Vagina (tissue), 2 donors: ENCODE data around the gene CCDC200.
"Not testable (repeated sequence)": the region's sequence is repeated elsewhere in the genome, so short reads cannot be mapped to it uniquely, and the experiment has no call there.

Experiments
- POLR2A ChIP-seq, 2 donors: fragments of 450-650 bp; IDR thresholded peaks; one replicate each; pipeline ENCODE4 v1.6.1; 2017; ENCODE audit warnings: antibody characterized with exemption in 2 of 2, mild to moderate bottlenecking in 2 of 2, moderate library complexity in 2 of 2
- POLR2AphosphoS5 ChIP-seq, 2 donors: sonication (generic); formaldehyde crosslinking; IDR thresholded peaks; one replicate each; pipeline ENCODE4 v1.9.0; 2017; ENCODE audit warnings: antibody characterized with exemption in 2 of 2, mild to moderate bottlenecking in 2 of 2, low read depth in 1 of 2; ENCODE audit not compliant: insufficient read depth in 1 of 2
- TF ChIP-seq, protein P1 (sequence below), 3 experiments: fragments of 450-650 bp in 2 of 3; fragments of 200-600 bp in 1 of 3; sonication (generic) in 1 of 3; IDR thresholded peaks; one replicate each; pipeline ENCODE4 v1.5.1; 2017 to 2019; ENCODE audit warnings: antibody characterized with exemption in 3 of 3, mild to moderate bottlenecking in 2 of 3, moderate library complexity in 2 of 3

DNA sequence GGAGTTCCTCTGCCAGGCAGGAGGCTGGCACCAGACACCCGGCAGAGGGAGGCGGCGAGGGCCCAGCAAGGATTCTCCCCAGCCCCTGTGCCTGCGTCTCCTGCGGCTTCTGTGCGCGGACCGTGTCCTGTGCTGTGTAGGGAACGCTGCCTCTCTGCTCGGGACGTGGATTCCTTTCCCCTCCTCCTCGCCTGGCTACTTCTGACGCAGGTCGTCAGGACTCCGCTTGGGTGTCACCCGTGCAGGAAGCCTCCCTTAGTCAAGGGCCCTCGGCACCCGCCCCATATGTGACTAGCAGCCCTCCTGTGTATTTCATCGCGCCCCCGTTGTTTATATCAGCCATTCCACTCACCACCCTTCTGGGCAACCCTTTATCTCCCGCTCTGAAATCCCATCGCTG is 18.0 kb upstream of the CCDC200 start:
- TF ChIP-seq POLR2AphosphoS5 (IDR thresholded peaks at IDR 0.05; ENCODE audit: insufficient read depth in 1 of 2, low read depth in 1 of 2); POLR2A (IDR thresholded peaks at IDR 0.05): not testable (repeated sequence)
- TF ChIP-seq, protein P1, sequence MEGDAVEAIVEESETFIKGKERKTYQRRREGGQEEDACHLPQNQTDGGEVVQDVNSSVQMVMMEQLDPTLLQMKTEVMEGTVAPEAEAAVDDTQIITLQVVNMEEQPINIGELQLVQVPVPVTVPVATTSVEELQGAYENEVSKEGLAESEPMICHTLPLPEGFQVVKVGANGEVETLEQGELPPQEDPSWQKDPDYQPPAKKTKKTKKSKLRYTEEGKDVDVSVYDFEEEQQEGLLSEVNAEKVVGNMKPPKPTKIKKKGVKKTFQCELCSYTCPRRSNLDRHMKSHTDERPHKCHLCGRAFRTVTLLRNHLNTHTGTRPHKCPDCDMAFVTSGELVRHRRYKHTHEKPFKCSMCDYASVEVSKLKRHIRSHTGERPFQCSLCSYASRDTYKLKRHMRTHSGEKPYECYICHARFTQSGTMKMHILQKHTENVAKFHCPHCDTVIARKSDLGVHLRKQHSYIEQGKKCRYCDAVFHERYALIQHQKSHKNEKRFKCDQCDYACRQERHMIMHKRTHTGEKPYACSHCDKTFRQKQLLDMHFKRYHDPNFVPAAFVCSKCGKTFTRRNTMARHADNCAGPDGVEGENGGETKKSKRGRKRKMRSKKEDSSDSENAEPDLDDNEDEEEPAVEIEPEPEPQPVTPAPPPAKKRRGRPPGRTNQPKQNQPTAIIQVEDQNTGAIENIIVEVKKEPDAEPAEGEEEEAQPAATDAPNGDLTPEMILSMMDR (IDR thresholded peaks at IDR 0.05), result not testable (repeated sequence)
